ENCODE data around the gene GPR158. TPM values are rescaled to one million over a fixed set of nuclear protein-coding genes. Genes with fewer than 3 reads are reported as not detected.

The GPR158 gene
- total RNA-seq, 2 donors from 2014 or later = 0.07 to 0.16 TPM

DNA sequence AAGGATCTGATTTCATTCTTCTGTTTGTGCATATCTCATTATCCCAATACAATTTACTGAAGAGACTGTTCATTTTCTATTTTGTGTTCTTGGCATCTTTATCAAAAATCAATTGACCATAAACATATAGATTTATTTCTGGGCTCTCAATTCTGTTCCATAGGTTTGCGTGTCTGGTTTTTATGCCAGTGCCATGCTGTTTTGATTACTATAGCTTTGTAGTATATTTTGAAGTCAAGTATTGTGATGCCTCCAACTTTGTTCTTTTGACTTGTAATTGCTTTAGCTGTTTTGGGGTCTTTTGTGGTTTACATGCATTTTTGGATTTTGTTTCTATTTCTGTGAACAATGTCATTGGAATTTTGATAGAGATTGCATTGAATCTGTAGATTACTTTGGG, 278.8 kb downstream of the GPR158 start:
- TF ChIP-seq, protein P1, sequence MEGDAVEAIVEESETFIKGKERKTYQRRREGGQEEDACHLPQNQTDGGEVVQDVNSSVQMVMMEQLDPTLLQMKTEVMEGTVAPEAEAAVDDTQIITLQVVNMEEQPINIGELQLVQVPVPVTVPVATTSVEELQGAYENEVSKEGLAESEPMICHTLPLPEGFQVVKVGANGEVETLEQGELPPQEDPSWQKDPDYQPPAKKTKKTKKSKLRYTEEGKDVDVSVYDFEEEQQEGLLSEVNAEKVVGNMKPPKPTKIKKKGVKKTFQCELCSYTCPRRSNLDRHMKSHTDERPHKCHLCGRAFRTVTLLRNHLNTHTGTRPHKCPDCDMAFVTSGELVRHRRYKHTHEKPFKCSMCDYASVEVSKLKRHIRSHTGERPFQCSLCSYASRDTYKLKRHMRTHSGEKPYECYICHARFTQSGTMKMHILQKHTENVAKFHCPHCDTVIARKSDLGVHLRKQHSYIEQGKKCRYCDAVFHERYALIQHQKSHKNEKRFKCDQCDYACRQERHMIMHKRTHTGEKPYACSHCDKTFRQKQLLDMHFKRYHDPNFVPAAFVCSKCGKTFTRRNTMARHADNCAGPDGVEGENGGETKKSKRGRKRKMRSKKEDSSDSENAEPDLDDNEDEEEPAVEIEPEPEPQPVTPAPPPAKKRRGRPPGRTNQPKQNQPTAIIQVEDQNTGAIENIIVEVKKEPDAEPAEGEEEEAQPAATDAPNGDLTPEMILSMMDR (IDR thresholded peaks at IDR 0.05) = no peak
- Histone ChIP-seq H3K36me3 (no peaks in the 10 kb centered on the region), H3K4me3 (no peak overlapping the region), H3K27me3 (no peaks in the 10 kb centered on the region), H3K4me1 (no peaks in the 10 kb centered on the region), H3K9ac (ENCODE audit: low read depth in 2 of 2, low read length in 2 of 2) (no peak overlapping the region), H3K27ac (no peak overlapping the region), H3K9me3 (no peaks in the 10 kb centered on the region)
- intact Hi-C loops (cut with DNase I) = no loop called here
- DNase-seq = no peak

DNA sequence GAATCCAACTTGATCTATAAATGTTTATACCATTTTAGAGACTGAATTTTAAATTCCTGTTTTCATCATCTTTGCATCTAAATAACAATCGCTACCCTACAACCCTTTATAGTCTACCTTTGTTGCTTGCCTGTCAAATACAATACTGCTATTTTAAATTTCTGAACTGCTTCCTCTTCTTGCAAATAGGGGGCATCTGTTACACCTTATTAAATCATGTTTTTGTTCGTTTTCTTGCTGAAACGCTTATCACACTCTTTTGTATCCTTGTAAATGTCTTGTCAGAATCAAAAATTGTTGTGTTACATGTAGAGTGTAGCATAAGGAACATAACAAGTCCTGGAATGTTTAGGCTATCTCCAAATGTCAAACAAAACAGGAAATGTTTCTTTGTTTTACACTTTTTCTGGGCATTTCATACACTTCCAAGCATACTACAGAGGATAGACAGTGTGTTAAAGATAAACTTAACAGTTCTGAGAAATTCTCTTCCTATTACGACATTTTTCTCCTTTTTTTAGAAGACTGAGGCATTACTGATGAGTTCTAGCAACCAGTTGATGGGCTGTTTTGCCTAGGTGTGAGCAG, 281.3 kb downstream of the GPR158 start:
- Histone ChIP-seq H3K9me3 (no peaks in the 10 kb centered on the region), H3K27me3 (no peaks in the 10 kb centered on the region), H3K9ac (ENCODE audit: low read depth in 2 of 2, low read length in 2 of 2) (no peak overlapping the region), H3K4me1 (no peaks in the 10 kb centered on the region), H3K27ac (no peak overlapping the region), H3K36me3 (no peaks in the 10 kb centered on the region), H3K4me3 (no peak overlapping the region)
- TF ChIP-seq, protein P1 (IDR thresholded peaks at IDR 0.05) = no peak
- intact Hi-C loops (cut with DNase I) = no loop called here
- no peak for DNase-seq

GRCh38 chr10:25457552-25457951, 282.8 kb downstream of the GPR158 start:
- intact Hi-C loops (cut with DNase I) = no loop called here
- TF ChIP-seq, protein P1 (IDR thresholded peaks at IDR 0.05) = no peak
- no peaks in the 10 kb centered on the region for H3K4me1 ChIP-seq
- no peak overlapping the region for H3K27ac ChIP-seq
- no peak overlapping the region for H3K4me3 ChIP-seq
- H3K9ac ChIP-seq (ENCODE audit: low read depth in 2 of 2, low read length in 2 of 2) = no peak overlapping the region
- no peaks in the 10 kb centered on the region for H3K9me3 ChIP-seq
- H3K27me3 ChIP-seq = no peaks in the 10 kb centered on the region
- no peak for DNase-seq
- H3K36me3 ChIP-seq = no peaks in the 10 kb centered on the region

DNA sequence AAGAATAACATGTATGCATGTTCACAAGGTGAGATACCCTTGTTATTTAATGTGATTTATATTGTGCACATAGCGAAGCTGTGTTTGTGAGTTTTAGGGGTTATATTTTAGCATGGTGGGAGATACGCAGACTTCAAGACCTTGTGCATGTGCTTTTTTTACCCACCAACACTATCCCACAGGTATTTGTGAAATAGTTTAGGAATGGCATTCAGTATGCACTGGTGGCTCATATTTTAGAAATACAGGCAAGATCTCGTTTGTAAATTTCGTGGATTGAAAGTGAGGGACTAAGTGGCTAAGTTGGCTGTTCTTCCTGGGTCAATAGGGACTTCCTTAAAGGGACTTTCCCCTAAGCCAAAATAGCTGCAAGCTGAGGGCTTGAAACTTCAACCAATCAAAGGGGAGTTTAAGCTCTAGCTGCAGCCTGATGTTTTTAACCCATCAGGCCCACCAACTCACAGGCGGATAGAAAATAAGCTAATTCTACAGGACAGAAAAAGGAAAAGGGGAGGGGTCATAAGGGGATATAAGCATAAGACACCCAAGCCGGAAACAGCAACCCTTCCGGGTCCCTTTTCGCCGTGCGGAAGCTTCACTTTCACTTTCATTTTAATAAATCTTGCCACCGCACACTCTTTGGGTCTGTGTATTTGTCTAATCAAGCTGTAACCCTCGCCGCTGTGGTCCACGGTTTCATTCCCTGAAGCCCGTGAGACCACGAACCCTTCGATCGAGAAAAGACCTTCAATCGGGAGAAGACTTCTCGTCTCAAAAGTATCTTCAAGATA, 291.0 kb downstream of the GPR158 start:
- H3K4me3 ChIP-seq = no peak overlapping the region
- no peak for DNase-seq
- intact Hi-C loops (cut with DNase I) = no loop called here
- TF ChIP-seq, protein P1 (IDR thresholded peaks at IDR 0.05) = no peak
- no peaks in the 10 kb centered on the region for H3K9me3 ChIP-seq
- no peak overlapping the region for H3K9ac ChIP-seq (ENCODE audit: low read depth in 2 of 2, low read length in 2 of 2)
- H3K27ac ChIP-seq = no peak overlapping the region
- H3K36me3 ChIP-seq = no peaks in the 10 kb centered on the region
- H3K27me3 ChIP-seq = no peaks in the 10 kb centered on the region
- no peaks in the 10 kb centered on the region for H3K4me1 ChIP-seq

- Histone ChIP-seq H3K36me3 (no peaks in the 10 kb centered on the region), H3K9ac (ENCODE audit: low read depth in 2 of 2, low read length in 2 of 2) (no peak overlapping the region), H3K27ac (no peak overlapping the region), H3K27me3 (no peaks in the 10 kb centered on the region), H3K4me1 (no peaks in the 10 kb centered on the region), H3K4me3 (no peak overlapping the region), H3K9me3 (no peaks in the 10 kb centered on the region)
- intact Hi-C loops (cut with DNase I) = no loop called here
- DNase-seq = no peak
- TF ChIP-seq, protein P1 (IDR thresholded peaks at IDR 0.05) = no peak
These were observed 293.1 kb downstream of the GPR158 start for GRCh38 chr10:25467881-25468280.

All from colonic mucosa (tissue), 4 donors.